ENCODE data around the gene FAM3D. TPM values are rescaled to one million over a fixed set of nuclear protein-coding genes. Genes with fewer than 3 reads are reported as not detected.

The FAM3D gene
- total RNA-seq, 1 donor from 2014 or later: not detected

Other genes starting within 250 kb of the FAM3D start
- 63.0 and 67.3 TPM in 2 replicates for gene PDHB, start 232.9 kb downstream of the FAM3D start, total RNA-seq
- 8.8 and 10.0 TPM in 2 replicates for gene KCTD6, start 174.7 kb downstream of the FAM3D start, total RNA-seq
- gene ACOX2, start 129.6 kb downstream of the FAM3D start, total RNA-seq: not detected in 2 replicates
- not detected in 2 replicates for gene FAM107A, start 89.4 kb downstream of the FAM3D start, total RNA-seq